HEK293 (cell line): ENCODE measurements around the gene LDAF1.

Experiments
- CTCF ChIA-PET: fragments of 350-600 bp; formaldehyde crosslinking; extraction: SDS; loops from one replicate; lab custom pipeline; 2021; ENCODE audit warnings: antibody characterized with exemption; lab: Yijun Ruan, JAX
- POLR2A ChIA-PET: fragments of 300-600 bp; formaldehyde crosslinking; extraction: SDS; loops from one replicate; lab custom pipeline; 2020; ENCODE audit warnings: antibody characterized with exemption, inconsistent platforms; lab: Yijun Ruan, JAX
- H3K27ac ChIP-seq: fragments of 200-500 bp; sonication (Bioruptor generic); 2 replicates; pipeline ENCODE4 v1.5.1; 2014; ENCODE audit warnings: low read depth, low read length, control low read depth, inconsistent platforms; ENCODE audit errors: extremely low read depth
- H3K36me3 ChIP-seq, 2 experiments: fragments of 200-500 bp in 1 of 2; sonication (Bioruptor generic) in 1 of 2; 1 replicate in 1 of 2; 2 replicates in 1 of 2; pipeline ENCODE4 v1.5.1; 2014 to 2017; ENCODE audit warnings: inconsistent platforms in 2 of 2, low read length in 2 of 2; ENCODE audit not compliant: control insufficient read depth in 2 of 2, insufficient read depth in 1 of 2
- H3K4me1 ChIP-seq: fragments of 200-500 bp; sonication (Bioruptor generic); 2 replicates; pipeline ENCODE4 v1.5.1; 2014; ENCODE audit warnings: mild to moderate bottlenecking, low read length, inconsistent platforms; ENCODE audit not compliant: control insufficient read depth, insufficient read depth
- H3K4me3 ChIP-seq: 2 replicates; pipeline ENCODE4 v1.5.1; 2011; ENCODE audit warnings: low read depth, mild to moderate bottlenecking, control low read depth, low read length, moderate library complexity
- H3K9me3 ChIP-seq: fragments of 200-500 bp; sonication (Bioruptor generic); 2 replicates; pipeline ENCODE4 v1.5.1; 2014; ENCODE audit warnings: low read depth, low read length, inconsistent platforms; ENCODE audit not compliant: control insufficient read depth, insufficient read depth
- ATF2 ChIP-seq: fragments of 450-650 bp; formaldehyde crosslinking; IDR thresholded peaks from 2 replicates; pipeline ENCODE4 v1.5.1; 2016; ENCODE audit warnings: missing biosample characterization, missing genetic modification characterization, low read depth
- KLF1 ChIP-seq: fragments of 450-650 bp; formaldehyde crosslinking; IDR thresholded peaks from 2 replicates; pipeline ENCODE4 v1.5.1; 2016; ENCODE audit warnings: missing biosample characterization, missing genetic modification characterization
- KLF9 ChIP-seq: fragments of 450-650 bp; formaldehyde crosslinking; IDR thresholded peaks from 2 replicates; pipeline ENCODE4 v1.5.1; 2016; ENCODE audit warnings: missing biosample characterization, missing genetic modification characterization, low read depth
- OSR2 ChIP-seq: fragments of 450-650 bp; formaldehyde crosslinking; IDR thresholded peaks from 2 replicates; pipeline ENCODE4 v1.5.1; 2016; ENCODE audit warnings: missing biosample characterization, missing genetic modification characterization
- OVOL3 ChIP-seq: fragments of 450-650 bp; formaldehyde crosslinking; IDR thresholded peaks from 2 replicates; pipeline ENCODE4 v1.5.1; 2016; ENCODE audit warnings: missing biosample characterization, missing genetic modification characterization
- PRDM6 ChIP-seq: fragments of 450-650 bp; formaldehyde crosslinking; IDR thresholded peaks from 2 replicates; pipeline ENCODE4 v1.5.1; 2017; ENCODE audit warnings: missing biosample characterization, missing genetic modification characterization
- RBAK ChIP-seq: fragments of 450-650 bp; formaldehyde crosslinking; IDR thresholded peaks from 2 replicates; pipeline ENCODE4 v1.5.1; 2016; ENCODE audit warnings: missing biosample characterization, missing genetic modification characterization
- TSHZ1 ChIP-seq: fragments of 450-650 bp; formaldehyde crosslinking; IDR thresholded peaks from 2 replicates; pipeline ENCODE4 v1.5.1; 2016; ENCODE audit warnings: missing biosample characterization, missing genetic modification characterization, borderline replicate concordance
- ZNF239 ChIP-seq: fragments of 450-650 bp; formaldehyde crosslinking; IDR thresholded peaks from 2 replicates; pipeline ENCODE4 v1.5.1; 2016; ENCODE audit warnings: missing biosample characterization, missing genetic modification characterization
- ZNF335 ChIP-seq: fragments of 450-650 bp; formaldehyde crosslinking; conservative IDR thresholded peaks from 2 replicates; pipeline ENCODE4 v1.5.1; 2016; ENCODE audit warnings: missing biosample characterization, missing genetic modification characterization
- ZNF366 ChIP-seq: fragments of 450-650 bp; formaldehyde crosslinking; conservative IDR thresholded peaks from 2 replicates; pipeline ENCODE4 v1.5.1; 2016; ENCODE audit warnings: missing biosample characterization, missing genetic modification characterization
- ZNF473 ChIP-seq: fragments of 450-650 bp; formaldehyde crosslinking; IDR thresholded peaks from 2 replicates; pipeline ENCODE4 v1.5.1; 2017; ENCODE audit warnings: missing biosample characterization, missing genetic modification characterization
- ZNF514 ChIP-seq: fragments of 450-650 bp; formaldehyde crosslinking; IDR thresholded peaks from 2 replicates; pipeline ENCODE4 v1.5.1; 2016; ENCODE audit warnings: missing biosample characterization, missing genetic modification characterization
- ZNF664 ChIP-seq: fragments of 450-650 bp; formaldehyde crosslinking; IDR thresholded peaks from 2 replicates; pipeline ENCODE4 v1.5.1; 2016; ENCODE audit warnings: missing biosample characterization, missing genetic modification characterization
- ZNF76 ChIP-seq: fragments of 450-650 bp; formaldehyde crosslinking; IDR thresholded peaks from 2 replicates; pipeline ENCODE4; 2016; ENCODE audit warnings: low read depth, missing biosample characterization, missing genetic modification characterization, borderline replicate concordance
- TF ChIP-seq, protein P1 (sequence below): fragments of 450-650 bp; formaldehyde crosslinking; conservative IDR thresholded peaks from 2 replicates; pipeline ENCODE4 v1.5.1; 2016; ENCODE audit warnings: low read depth, missing biosample characterization, missing genetic modification characterization
- TF ChIP-seq, protein P2 (sequence below): fragments of 450-650 bp; formaldehyde crosslinking; IDR thresholded peaks from 2 replicates; pipeline ENCODE4 v1.5.1; 2016; ENCODE audit warnings: missing biosample characterization, missing genetic modification characterization
- TF ChIP-seq, protein P3 (sequence below): fragments of 450-650 bp; formaldehyde crosslinking; IDR thresholded peaks from 2 replicates; pipeline ENCODE4 v1.5.1; 2016; ENCODE audit warnings: missing biosample characterization, missing genetic modification characterization

The LDAF1 gene

DNA sequence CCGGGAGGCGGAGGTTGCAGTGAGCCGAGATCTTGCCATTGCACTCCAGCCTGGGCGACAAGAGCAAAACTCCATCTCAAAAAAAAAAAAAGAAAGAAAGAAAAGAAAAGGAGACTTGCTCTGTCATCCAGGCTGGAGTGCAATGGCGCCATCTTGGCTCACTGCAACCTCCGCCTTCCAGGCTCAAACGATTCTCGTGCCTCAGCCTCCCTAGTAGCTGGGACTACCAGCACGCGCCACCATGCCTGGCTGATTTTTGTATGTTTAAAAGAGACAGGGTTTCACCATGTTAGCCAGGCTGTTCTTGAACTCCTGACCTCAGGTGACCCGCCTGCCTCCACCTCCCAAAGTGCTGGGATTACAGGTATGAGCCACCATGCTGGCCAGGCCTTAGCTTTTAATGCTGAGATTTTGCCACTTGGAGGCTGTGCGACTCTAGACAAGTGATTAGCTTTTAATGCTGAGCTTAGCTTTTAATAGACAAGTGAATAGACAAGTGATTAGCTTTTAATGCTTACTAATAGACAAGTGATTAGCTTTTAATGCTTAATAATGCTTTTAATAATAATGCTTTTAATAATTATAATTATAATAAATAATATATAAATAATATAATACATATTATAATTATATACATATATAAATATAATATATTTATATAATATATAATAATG lies 9.6 kb downstream of the LDAF1 start:
- no peaks in the 10 kb centered on the region for H3K4me1 ChIP-seq
- H3K36me3 ChIP-seq: peaks cover 4 to 32% of the 10 kb centered on the region in 2 experiments; a peak in 2 of 3 replicates
- no peaks in the 10 kb centered on the region for H3K9me3 ChIP-seq
- ChIA-PET POLR2A (interaction anchor here (1.1 kb wide), 1 partner anchor 20 kb away, joined by 3 read pairs; no protein-coding TSS in a partner anchor), CTCF (interaction anchor here (0.6 to 0.9 kb wide), 3 partner anchors 8 to 1151 kb away, joined by 3 to 4 read pairs (median 3); no protein-coding TSS in a partner anchor)
- H3K4me3 ChIP-seq: no peak overlapping the region
- H3K27ac ChIP-seq: no peak overlapping the region
- TF ChIP-seq ATF2 (tag by site-specific recombination): no peak
- no peak for TF ChIP-seq OSR2 (tag by site-specific recombination)
- TF ChIP-seq ZNF473 (tag by site-specific recombination): no peak
- TF ChIP-seq ZNF335 (tag by site-specific recombination): no peak
- no peak for TF ChIP-seq ZNF239 (tag by site-specific recombination)
- TF ChIP-seq, protein P1, sequence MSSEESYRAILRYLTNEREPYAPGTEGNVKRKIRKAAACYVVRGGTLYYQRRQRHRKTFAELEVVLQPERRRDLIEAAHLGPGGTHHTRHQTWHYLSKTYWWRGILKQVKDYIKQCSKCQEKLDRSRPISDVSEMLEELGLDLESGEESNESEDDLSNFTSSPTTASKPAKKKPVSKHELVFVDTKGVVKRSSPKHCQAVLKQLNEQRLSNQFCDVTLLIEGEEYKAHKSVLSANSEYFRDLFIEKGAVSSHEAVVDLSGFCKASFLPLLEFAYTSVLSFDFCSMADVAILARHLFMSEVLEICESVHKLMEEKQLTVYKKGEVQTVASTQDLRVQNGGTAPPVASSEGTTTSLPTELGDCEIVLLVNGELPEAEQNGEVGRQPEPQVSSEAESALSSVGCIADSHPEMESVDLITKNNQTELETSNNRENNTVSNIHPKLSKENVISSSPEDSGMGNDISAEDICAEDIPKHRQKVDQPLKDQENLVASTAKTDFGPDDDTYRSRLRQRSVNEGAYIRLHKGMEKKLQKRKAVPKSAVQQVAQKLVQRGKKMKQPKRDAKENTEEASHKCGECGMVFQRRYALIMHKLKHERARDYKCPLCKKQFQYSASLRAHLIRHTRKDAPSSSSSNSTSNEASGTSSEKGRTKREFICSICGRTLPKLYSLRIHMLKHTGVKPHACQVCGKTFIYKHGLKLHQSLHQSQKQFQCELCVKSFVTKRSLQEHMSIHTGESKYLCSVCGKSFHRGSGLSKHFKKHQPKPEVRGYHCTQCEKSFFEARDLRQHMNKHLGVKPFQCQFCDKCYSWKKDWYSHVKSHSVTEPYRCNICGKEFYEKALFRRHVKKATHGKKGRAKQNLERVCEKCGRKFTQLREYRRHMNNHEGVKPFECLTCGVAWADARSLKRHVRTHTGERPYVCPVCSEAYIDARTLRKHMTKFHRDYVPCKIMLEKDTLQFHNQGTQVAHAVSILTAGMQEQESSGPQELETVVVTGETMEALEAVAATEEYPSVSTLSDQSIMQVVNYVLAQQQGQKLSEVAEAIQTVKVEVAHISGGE (tag by site-specific recombination): no peak
- no peak for TF ChIP-seq KLF1 (tag by site-specific recombination)
- TF ChIP-seq, protein P2, sequence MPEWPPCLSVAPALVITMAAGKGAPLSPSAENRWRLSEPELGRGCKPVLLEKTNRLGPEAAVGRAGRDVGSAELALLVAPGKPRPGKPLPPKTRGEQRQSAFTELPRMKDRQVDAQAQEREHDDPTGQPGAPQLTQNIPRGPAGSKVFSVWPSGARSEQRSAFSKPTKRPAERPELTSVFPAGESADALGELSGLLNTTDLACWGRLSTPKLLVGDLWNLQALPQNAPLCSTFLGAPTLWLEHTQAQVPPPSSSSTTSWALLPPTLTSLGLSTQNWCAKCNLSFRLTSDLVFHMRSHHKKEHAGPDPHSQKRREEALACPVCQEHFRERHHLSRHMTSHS (tag by site-specific recombination): no peak
- no peak for TF ChIP-seq ZNF514 (tag by site-specific recombination)
- no peak for TF ChIP-seq OVOL3 (tag by site-specific recombination)
- TF ChIP-seq ZNF76 (tag by site-specific recombination): no peak
- TF ChIP-seq PRDM6 (tag by site-specific recombination): no peak
- no peak for TF ChIP-seq RBAK (tag by site-specific recombination)
- no peak for TF ChIP-seq TSHZ1 (tag by site-specific recombination)
- TF ChIP-seq ZNF664 (tag by site-specific recombination): no peak
- TF ChIP-seq KLF9 (tag by site-specific recombination): no peak
- TF ChIP-seq, protein P3, sequence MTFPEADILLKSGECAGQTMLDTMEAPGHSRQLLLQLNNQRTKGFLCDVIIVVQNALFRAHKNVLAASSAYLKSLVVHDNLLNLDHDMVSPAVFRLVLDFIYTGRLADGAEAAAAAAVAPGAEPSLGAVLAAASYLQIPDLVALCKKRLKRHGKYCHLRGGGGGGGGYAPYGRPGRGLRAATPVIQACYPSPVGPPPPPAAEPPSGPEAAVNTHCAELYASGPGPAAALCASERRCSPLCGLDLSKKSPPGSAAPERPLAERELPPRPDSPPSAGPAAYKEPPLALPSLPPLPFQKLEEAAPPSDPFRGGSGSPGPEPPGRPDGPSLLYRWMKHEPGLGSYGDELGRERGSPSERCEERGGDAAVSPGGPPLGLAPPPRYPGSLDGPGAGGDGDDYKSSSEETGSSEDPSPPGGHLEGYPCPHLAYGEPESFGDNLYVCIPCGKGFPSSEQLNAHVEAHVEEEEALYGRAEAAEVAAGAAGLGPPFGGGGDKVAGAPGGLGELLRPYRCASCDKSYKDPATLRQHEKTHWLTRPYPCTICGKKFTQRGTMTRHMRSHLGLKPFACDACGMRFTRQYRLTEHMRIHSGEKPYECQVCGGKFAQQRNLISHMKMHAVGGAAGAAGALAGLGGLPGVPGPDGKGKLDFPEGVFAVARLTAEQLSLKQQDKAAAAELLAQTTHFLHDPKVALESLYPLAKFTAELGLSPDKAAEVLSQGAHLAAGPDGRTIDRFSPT (tag by site-specific recombination): no peak
- no peak for TF ChIP-seq ZNF366
